H9 (cell line): Measurements from ENCODE around the gene ITGA1. TPM values are rescaled to one million over a fixed set of nuclear protein-coding genes. Genes with fewer than 3 reads are reported as not detected.

Source experiments
- DNase-seq: peaks from one replicate; pipeline ENCODE4 v3.0.0-alpha.2; 2017
- H2AFZ ChIP-seq: one replicate; pipeline ENCODE4 v1.6.1; 2013; ENCODE audit warnings: mild to moderate bottlenecking, low read length, control low read depth, moderate library complexity
- H2AK5ac ChIP-seq: 2 replicates; pipeline ENCODE4 v1.6.1; 2013; ENCODE audit warnings: low read length, control low read depth, mixed read lengths; ENCODE audit not compliant: insufficient read length
- H2BK120ac ChIP-seq: one replicate; pipeline ENCODE4 v1.6.1; 2013; ENCODE audit warnings: low read depth, mild to moderate bottlenecking, low read length, control low read depth, inconsistent platforms; ENCODE audit not compliant: poor library complexity, severe bottlenecking
- H2BK12ac ChIP-seq: 2 replicates; pipeline ENCODE4 v1.6.1; 2013; ENCODE audit warnings: low read length, control low read depth, mixed read lengths, low read depth; ENCODE audit not compliant: insufficient read length
- H2BK15ac ChIP-seq: 2 replicates; pipeline ENCODE4 v1.6.1; 2013; ENCODE audit warnings: low read depth, low read length, control low read depth
- H2BK20ac ChIP-seq: one replicate; pipeline ENCODE4 v1.6.1; 2013; ENCODE audit warnings: low read depth, mild to moderate bottlenecking, low read length, control low read depth, inconsistent platforms; ENCODE audit not compliant: poor library complexity, severe bottlenecking
- H2BK5ac ChIP-seq: 2 replicates; pipeline ENCODE4 v1.6.1; 2013; ENCODE audit warnings: low read length, control low read depth, mixed read lengths; ENCODE audit not compliant: insufficient read length
- H3K14ac ChIP-seq: 2 replicates; pipeline ENCODE4 v1.6.1; 2013; ENCODE audit warnings: low read length, control low read depth; ENCODE audit not compliant: insufficient read depth
- H3K18ac ChIP-seq: 2 replicates; pipeline ENCODE4 v1.6.1; 2013; ENCODE audit warnings: low read depth, mild to moderate bottlenecking, mixed read lengths, low read length, control low read depth; ENCODE audit not compliant: insufficient read length
- H3K23ac ChIP-seq: 2 replicates; pipeline ENCODE4 v1.6.1; 2013; ENCODE audit warnings: low read length, control low read depth, mixed read lengths, low read depth; ENCODE audit not compliant: insufficient read length
- H3K23me2 ChIP-seq: 2 replicates; pipeline ENCODE4 v1.6.1; 2013; ENCODE audit warnings: low read depth, mild to moderate bottlenecking, mixed read lengths, low read length, control low read depth; ENCODE audit not compliant: insufficient read length, poor library complexity, severe bottlenecking
- H3K27ac ChIP-seq: 2 replicates; pipeline ENCODE4 v1.5.1; 2013; ENCODE audit warnings: low read length, control low read depth, mixed read lengths, low read depth; ENCODE audit not compliant: insufficient read length
- H3K27me3 ChIP-seq: 2 replicates; pipeline ENCODE4 v1.6.1; 2013; ENCODE audit warnings: low read length, control low read depth, inconsistent platforms; ENCODE audit not compliant: insufficient read depth
- H3K4ac ChIP-seq: 2 replicates; pipeline ENCODE4 v1.6.1; 2013; ENCODE audit warnings: low read depth, mild to moderate bottlenecking, control low read depth, inconsistent platforms, low read length, moderate library complexity
- H3K4me1 ChIP-seq: 2 replicates; pipeline ENCODE4 v1.6.1; 2013; ENCODE audit warnings: low read length, control low read depth, inconsistent platforms; ENCODE audit not compliant: insufficient read depth
- H3K4me2 ChIP-seq: 2 replicates; pipeline ENCODE4 v1.6.1; 2013; ENCODE audit warnings: low read length, control low read depth, mixed read lengths; ENCODE audit not compliant: insufficient read length, insufficient read depth
- H3K56ac ChIP-seq: 2 replicates; pipeline ENCODE4 v1.6.1; 2013; ENCODE audit warnings: low read depth, mild to moderate bottlenecking, mixed read lengths, low read length, control low read depth; ENCODE audit not compliant: insufficient read length
- H3K79me1 ChIP-seq: 2 replicates; pipeline ENCODE4 v1.6.1; 2013; ENCODE audit warnings: low read depth, mild to moderate bottlenecking, moderate library complexity, low read length, control low read depth, inconsistent platforms; ENCODE audit not compliant: insufficient read depth, poor library complexity, severe bottlenecking
- H3K79me2 ChIP-seq: 2 replicates; pipeline ENCODE4 v1.6.1; 2013; ENCODE audit warnings: low read length, control low read depth, inconsistent platforms; ENCODE audit not compliant: insufficient read depth
- H3K9ac ChIP-seq: 2 replicates; pipeline ENCODE4 v1.6.1; 2013; ENCODE audit warnings: low read length, control low read depth, mixed read lengths; ENCODE audit not compliant: insufficient read length; ENCODE audit errors: extremely low read depth
- H3K9me3 ChIP-seq: one replicate; pipeline ENCODE4 v1.6.1; 2013; ENCODE audit warnings: low read depth, low read length, inconsistent platforms; ENCODE audit not compliant: control insufficient read depth
- H3T11ph ChIP-seq: one replicate; pipeline ENCODE4 v1.6.1; 2013; ENCODE audit warnings: mild to moderate bottlenecking, low read length, control low read depth, inconsistent platforms
- H4K20me1 ChIP-seq: one replicate; pipeline ENCODE4 v1.6.1; 2013; ENCODE audit not compliant: control insufficient read depth, insufficient read length, insufficient read depth
- H4K5ac ChIP-seq: 2 replicates; pipeline ENCODE4 v1.6.1; 2013; ENCODE audit warnings: low read depth, mild to moderate bottlenecking, mixed read lengths, low read length, control low read depth; ENCODE audit not compliant: insufficient read length
- H4K8ac ChIP-seq: replicated peaks from 2 replicates; pipeline ENCODE4 v1.6.1; 2013; ENCODE audit warnings: low read length, control low read depth, mixed read lengths, low read depth; ENCODE audit not compliant: insufficient read length
- H4K91ac ChIP-seq: 2 replicates; pipeline ENCODE4 v1.6.1; 2013; ENCODE audit warnings: low read depth, mild to moderate bottlenecking, moderate library complexity, mixed read lengths, low read length, control low read depth; ENCODE audit not compliant: insufficient read length
- H3K27ac Mint-ChIP-seq, 3 experiments: 2 replicates in 2 of 3; 3 replicates in 1 of 3; pipeline ENCODE4 v1.8.0; 2020 to 2021; ENCODE audit warnings: mixed read lengths in 3 of 3, mild to moderate bottlenecking in 1 of 3, moderate library complexity in 1 of 3
- H3K27me3 Mint-ChIP-seq: 2 replicates; pipeline ENCODE4 v1.8.0; 2021; ENCODE audit warnings: low read depth, mild to moderate bottlenecking, moderate library complexity, mixed read lengths
- H3K36me3 Mint-ChIP-seq, 3 experiments: 2 replicates in 2 of 3; 3 replicates in 1 of 3; pipeline ENCODE4 v1.8.0; 2020 to 2021; ENCODE audit warnings: low read depth in 3 of 3, mixed read lengths in 3 of 3; ENCODE audit not compliant: insufficient read depth in 1 of 3
- H3K4me1 Mint-ChIP-seq, 2 experiments: 2 replicates each; pipeline ENCODE4 v1.8.0; 2020; ENCODE audit warnings: mixed read lengths in 2 of 2
- H3K4me3 Mint-ChIP-seq, 2 experiments: 2 replicates in 1 of 2; 3 replicates in 1 of 2; pipeline ENCODE4 v1.8.0; 2020 to 2021; ENCODE audit warnings: mild to moderate bottlenecking in 2 of 2, mixed read lengths in 2 of 2, moderate library complexity in 1 of 2
- H3K9me3 Mint-ChIP-seq, 2 experiments: 2 replicates in 1 of 2; 3 replicates in 1 of 2; pipeline ENCODE4 v1.8.0; 2020; ENCODE audit warnings: mild to moderate bottlenecking in 2 of 2, mixed read lengths in 2 of 2, moderate library complexity in 1 of 2
- WGBS: extraction: QIAGEN DNeasy Blood & Tissue Kit; methylation state at CpG from one replicate; pipeline ENCODE4 v1.1.7; 2013; ENCODE audit warnings: missing lambda C conversion rate, low lambda C conversion rate, mixed read lengths; ENCODE audit not compliant: insufficient read length; ENCODE audit errors: extremely low coverage; 5-methylcytosine and 5-hydroxymethylcytosine counted together
- total RNA-seq: library from RNA; stranded (reverse); gene quantifications from 2 replicates; pipeline ENCODE4 v1.2.1, GENCODE V29; 2021
- TF ChIP-seq, protein P1 (sequence below): fragments of 200-600 bp; sonication (generic); conservative IDR thresholded peaks from 3 replicates; pipeline ENCODE4 v1.8.0; 2021; ENCODE audit warnings: antibody characterized with exemption, mild to moderate bottlenecking

ITGA1 gene
- total RNA-seq, 1 experiment from 2014 or later, result 3.9 TPM

- Mint-ChIP-seq H3K9me3 (no peaks in the 10 kb centered on the region), H3K4me1 (peaks cover 3 to 5% of the 10 kb centered on the region in 2 experiments), H3K27ac (no peak overlapping the region), H3K4me3 (no peak overlapping the region), H3K27me3 (peaks cover 6% of the 10 kb centered on the region), H3K36me3 (no peaks in the 10 kb centered on the region)
- Histone ChIP-seq H2BK5ac (no peak overlapping the region), H3K9ac (no peak overlapping the region), H2BK12ac (no peak overlapping the region), H3K18ac (no peak overlapping the region), H3K14ac (no peak overlapping the region), H4K91ac (no peak overlapping the region), H4K8ac (no peak overlapping the region), H2AFZ (no peak overlapping the region), H3K9me3 (no peaks in the 10 kb centered on the region), H3K56ac (no peak overlapping the region), H3K27me3 (no peaks in the 10 kb centered on the region), H2AK5ac (no peak overlapping the region), H4K5ac (no peak overlapping the region), H3K23me2 (peaks cover 1% of the 10 kb centered on the region), H3K23ac (no peak overlapping the region), H3K79me2 (no peaks in the 10 kb centered on the region; the same call in 1 of the 2 replicates), H2BK20ac (no peak overlapping the region), H3T11ph (no peak overlapping the region), H3K4me2 (no peak overlapping the region), H3K79me1 (no peaks in the 10 kb centered on the region), H3K27ac (no peak overlapping the region), H3K4ac (no peak overlapping the region), H2BK15ac (no peak overlapping the region), H3K4me1 (no peaks in the 10 kb centered on the region), H4K20me1 (no peaks in the 10 kb centered on the region), H2BK120ac (no peak overlapping the region)
- no CpG with 5 or more reads among the region's 1 CpG for WGBS
- TF ChIP-seq, protein P1, sequence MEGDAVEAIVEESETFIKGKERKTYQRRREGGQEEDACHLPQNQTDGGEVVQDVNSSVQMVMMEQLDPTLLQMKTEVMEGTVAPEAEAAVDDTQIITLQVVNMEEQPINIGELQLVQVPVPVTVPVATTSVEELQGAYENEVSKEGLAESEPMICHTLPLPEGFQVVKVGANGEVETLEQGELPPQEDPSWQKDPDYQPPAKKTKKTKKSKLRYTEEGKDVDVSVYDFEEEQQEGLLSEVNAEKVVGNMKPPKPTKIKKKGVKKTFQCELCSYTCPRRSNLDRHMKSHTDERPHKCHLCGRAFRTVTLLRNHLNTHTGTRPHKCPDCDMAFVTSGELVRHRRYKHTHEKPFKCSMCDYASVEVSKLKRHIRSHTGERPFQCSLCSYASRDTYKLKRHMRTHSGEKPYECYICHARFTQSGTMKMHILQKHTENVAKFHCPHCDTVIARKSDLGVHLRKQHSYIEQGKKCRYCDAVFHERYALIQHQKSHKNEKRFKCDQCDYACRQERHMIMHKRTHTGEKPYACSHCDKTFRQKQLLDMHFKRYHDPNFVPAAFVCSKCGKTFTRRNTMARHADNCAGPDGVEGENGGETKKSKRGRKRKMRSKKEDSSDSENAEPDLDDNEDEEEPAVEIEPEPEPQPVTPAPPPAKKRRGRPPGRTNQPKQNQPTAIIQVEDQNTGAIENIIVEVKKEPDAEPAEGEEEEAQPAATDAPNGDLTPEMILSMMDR, result no peak
- DNase-seq, result no peak
Observed at GRCh38 chr5:52995095-52995494, 207.4 kb downstream of the ITGA1 start.
